ENCODE results near the gene TOGARAM1. TPM values are rescaled to one million over a fixed set of nuclear protein-coding genes. Genes with fewer than 3 reads are reported as not detected.
A peak's percentile ranks its signal among the peaks of the same experiment; 100 is the strongest.

Gene TOGARAM1
- total and polyA plus RNA-seq, 12 donors, result 3.7 to 25.2 (median 21.8) TPM

GRCh38 chr14:44961151-44961553, 838 bp upstream of the TOGARAM1 start:
- no peak for TF ChIP-seq CTCF (IDR thresholded peaks at IDR 0.05)
- peak; percentile 25 to 71 (median 56) for ATAC-seq
- no peaks in the 10 kb centered on the region for H3K36me3 ChIP-seq
- H3K4me1 ChIP-seq, result peaks cover 0 to 72% (median 60%) of the 10 kb centered on the region in 9 donors
- 0 to 1% methylated on average over 14 of the region's 14 CpGs for WGBS, 2 donors
- peak; percentile 48 to 49 for DNase-seq
- no peaks in the 10 kb centered on the region for H3K9me3 ChIP-seq
- no peaks in the 10 kb centered on the region for H3K27me3 ChIP-seq
- peak overlapping the region; percentile 79 to 96 (median 88) for H3K27ac ChIP-seq
- H3K4me3 ChIP-seq, result peak overlapping the region; percentile 50 to 98 (median 84)
- intact Hi-C loops (cut with DNase I), result loop anchor here in 7 of 10 donors (1.0 to 10.0 kb wide), 10 partner anchors 49 to 294 kb away; partner anchors contain the start of genes FANCM (in 4 of the 7), PRPF39 (in 4 of the 7), MIS18BP1 (in 3 of the 7) and FKBP3 (in 2 of the 7)

GRCh38 chr14:44962334-44963043, 499 bp downstream of the TOGARAM1 start:
- Histone ChIP-seq H3K27me3 (no peaks in the 10 kb centered on the region), H3K9me3 (no peaks in the 10 kb centered on the region), H3K27ac (peak overlapping the region; percentile 2 to 96 (median 88)), H3K36me3 (no peaks in the 10 kb centered on the region), H3K4me1 (peaks cover 0 to 82% (median 71%) of the 10 kb centered on the region in 9 donors), H3K4me3 (peak overlapping the region; percentile 50 to 98 (median 84))
- intact Hi-C loops (cut with DNase I), result loop anchor here in 7 of 10 donors (1.0 to 10.0 kb wide), 11 partner anchors 50 to 292 kb away; partner anchors contain the start of genes PRPF39 (in 4 of the 7), FANCM (in 3 of the 7), FKBP3 (in 3 of the 7) and MIS18BP1 (in 3 of the 7)
- TF ChIP-seq CTCF (IDR thresholded peaks at IDR 0.05), result peak in 1 of 9 donors; percentile 6
- ATAC-seq (peak; percentile 30 to 75 (median 58)), DNase-seq (peak; percentile 58 to 60)
- 0 to 2% methylated on average over 39 of the region's 39 CpGs for WGBS, 2 donors

- no peaks in the 10 kb centered on the region for H3K9me3 ChIP-seq
- H3K27ac ChIP-seq, result peak overlapping the region in 9 of 10 donors; percentile 82 to 96 (median 88)
- no peaks in the 10 kb centered on the region for H3K36me3 ChIP-seq
- DNase-seq, result no peak
- no peaks in the 10 kb centered on the region for H3K27me3 ChIP-seq
- intact Hi-C loops (cut with DNase I), result loop anchor here in 7 of 10 donors (2.0 to 10.0 kb wide), 10 partner anchors 51 to 292 kb away; partner anchors contain the start of genes PRPF39 (in 4 of the 7), FANCM (in 3 of the 7), MIS18BP1 (in 3 of the 7) and FKBP3 (in 2 of the 7)
- TF ChIP-seq CTCF (IDR thresholded peaks at IDR 0.05), result no peak
- WGBS, 2 donors, result 6 to 9% methylated on average over 13 of the region's 13 CpGs
- no peak for ATAC-seq
- H3K4me1 ChIP-seq, result peaks cover 0 to 83% (median 70%) of the 10 kb centered on the region in 9 donors
- peak overlapping the region; percentile 50 to 98 (median 84) for H3K4me3 ChIP-seq
Measured at GRCh38 chr14:44963044-44963528, 1.1 kb downstream of the TOGARAM1 start.

GRCh38 chr14:44963775-44964380, 1.9 kb downstream of the TOGARAM1 start:
- Histone ChIP-seq H3K4me3 (peak overlapping the region; percentile 23 to 95 (median 84)), H3K36me3 (no peaks in the 10 kb centered on the region), H3K27ac (peak overlapping the region in 2 of 10 donors; percentile 26 to 86), H3K27me3 (no peaks in the 10 kb centered on the region), H3K9me3 (no peaks in the 10 kb centered on the region), H3K4me1 (peaks cover 0 to 79% (median 63%) of the 10 kb centered on the region in 9 donors)
- TF ChIP-seq CTCF (IDR thresholded peaks at IDR 0.05), result no peak
- 8 to 18% methylated on average over 7 of the region's 7 CpGs for WGBS, 2 donors
- ATAC-seq, result peak in 2 of 8 donors; percentile 15 to 18
- intact Hi-C loops (cut with DNase I), result loop anchor here in 7 of 10 donors (2.0 to 10.0 kb wide), 10 partner anchors 52 to 291 kb away; partner anchors contain the start of genes PRPF39 (in 4 of the 7), FANCM (in 3 of the 7), MIS18BP1 (in 3 of the 7) and FKBP3 (in 2 of the 7)
- peak in 1 of 2 donors; percentile 28 for DNase-seq
